AG08395 (cell line): ENCODE results near the gene TRAPPC4.
A peak's percentile ranks its signal among the peaks of the same experiment; 100 is the strongest.
"Not testable (repeated sequence)": the region's sequence is repeated elsewhere in the genome, so short reads cannot be mapped to it uniquely, and the experiment has no call there.

Experiments used
- DNase-seq: peaks from one replicate; pipeline ENCODE4 v3.0.0; 2012; ENCODE audit warnings: mixed read lengths, low spot score

The TRAPPC4 gene

GRCh38 chr11:119018074-119018938 lies at the start of gene TRAPPC4, which contains the start of gene RPS25:
Gene TRAPPC4, plus strand, starts transcription at chr11:119018766. Its CDS starts 30 bp downstream, at chr11:119018796.
Gene RPS25, minus strand, starts transcription at chr11:119018343. Its CDS starts 59 bp downstream, at chr11:119018284.
- DNase-seq = peak; percentile 96

DNA sequence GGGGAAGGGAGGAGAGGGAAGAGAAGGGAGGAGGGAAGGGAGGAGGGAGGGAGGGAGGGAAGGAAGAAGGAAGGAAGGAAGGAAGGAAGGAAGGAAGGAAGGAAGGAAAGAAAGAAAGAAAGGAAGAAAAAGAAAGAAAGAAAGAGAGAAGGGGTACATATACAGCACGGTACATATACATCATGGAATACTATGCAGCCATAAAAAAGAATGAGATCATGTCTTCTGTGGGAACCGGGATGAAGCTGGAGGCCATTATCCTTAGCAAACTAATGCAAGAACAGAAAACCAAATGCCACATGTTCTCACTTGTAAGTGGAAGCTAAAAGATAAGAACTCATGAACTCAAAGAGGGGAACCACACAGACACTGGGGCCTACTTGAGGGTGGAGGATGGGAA lies 49.1 kb upstream of the TRAPPC4 start:
- not testable (repeated sequence) for DNase-seq

DNA sequence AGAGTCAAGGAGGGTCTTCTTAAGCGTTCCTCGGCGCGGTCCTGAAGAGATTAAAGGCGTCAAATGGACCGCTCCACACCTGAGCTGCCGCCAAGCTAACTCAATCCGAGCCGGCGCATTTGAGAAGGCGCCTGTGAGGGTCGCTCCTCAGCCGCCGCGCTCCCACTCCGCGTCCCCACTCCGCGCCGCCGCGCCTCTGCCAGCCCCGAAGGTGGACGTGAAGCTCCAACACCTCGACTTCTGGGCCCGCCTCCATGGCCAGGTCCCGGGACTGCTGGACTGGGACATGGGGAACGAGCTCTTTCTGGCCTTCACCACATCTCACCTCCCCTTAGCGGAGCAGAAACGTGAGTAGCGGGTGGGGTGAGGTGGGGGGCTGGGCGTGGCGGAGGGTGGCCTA lies 46.9 kb upstream of the TRAPPC4 start, which contains the start of gene FOXR1:
FOXR1 (plus strand) TSS at position 116 of the 400 bp plus-strand sequence; CDS start at position 287, 171 bp downstream.
- no peak for DNase-seq

DNA sequence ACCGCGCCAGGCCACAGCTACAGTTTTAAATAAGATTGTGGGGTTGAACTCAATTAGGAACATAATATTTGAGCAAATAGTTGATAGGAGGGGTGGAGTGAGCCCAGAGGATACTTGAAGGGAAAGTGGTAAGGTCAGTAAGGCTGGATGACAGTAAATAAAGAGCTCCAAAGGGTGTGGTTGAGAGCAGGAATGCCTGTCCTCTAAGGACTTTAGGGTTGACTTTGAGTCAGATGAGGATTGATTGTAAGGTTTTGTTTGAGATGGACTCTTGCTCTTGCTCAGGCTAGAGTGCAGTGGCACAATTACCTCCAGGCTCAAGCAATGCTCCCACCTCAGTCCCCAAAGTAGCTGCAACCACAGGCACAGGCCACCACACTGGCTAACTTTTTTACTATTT lies 44.6 kb upstream of the TRAPPC4 start:
- DNase-seq = no peak

- no peak for DNase-seq
Observed at GRCh38 chr11:118975771-118976709, 42.5 kb upstream of the TRAPPC4 start.

GRCh38 chr11:118979434-118979833 lies 39.1 kb upstream of the TRAPPC4 start:
- peak; percentile 1 for DNase-seq

GRCh38 chr11:118980191-118980881 lies 38.2 kb upstream of the TRAPPC4 start:
- DNase-seq = peak; percentile 17

DNA sequence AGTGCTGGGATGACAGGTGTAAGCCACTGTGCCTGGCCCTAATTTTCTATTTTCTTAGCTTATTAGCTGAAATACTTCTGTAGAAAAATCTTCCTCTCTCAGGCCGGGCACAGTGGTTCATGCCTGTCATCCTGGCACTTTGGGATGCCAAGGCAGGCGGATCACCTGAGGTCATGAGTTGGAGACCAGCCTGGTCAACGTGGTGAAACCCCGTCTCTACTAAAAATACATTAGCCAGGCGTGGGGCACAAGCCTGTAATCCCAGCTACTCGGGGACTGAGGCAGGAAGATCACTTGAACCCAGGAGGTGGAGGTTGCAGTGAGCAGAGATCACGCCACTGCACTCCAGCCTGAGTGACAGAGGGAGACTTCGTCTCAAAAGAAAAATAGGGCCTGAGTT lies 34.2 kb upstream of the TRAPPC4 start:
- not testable (repeated sequence) for DNase-seq

DNA sequence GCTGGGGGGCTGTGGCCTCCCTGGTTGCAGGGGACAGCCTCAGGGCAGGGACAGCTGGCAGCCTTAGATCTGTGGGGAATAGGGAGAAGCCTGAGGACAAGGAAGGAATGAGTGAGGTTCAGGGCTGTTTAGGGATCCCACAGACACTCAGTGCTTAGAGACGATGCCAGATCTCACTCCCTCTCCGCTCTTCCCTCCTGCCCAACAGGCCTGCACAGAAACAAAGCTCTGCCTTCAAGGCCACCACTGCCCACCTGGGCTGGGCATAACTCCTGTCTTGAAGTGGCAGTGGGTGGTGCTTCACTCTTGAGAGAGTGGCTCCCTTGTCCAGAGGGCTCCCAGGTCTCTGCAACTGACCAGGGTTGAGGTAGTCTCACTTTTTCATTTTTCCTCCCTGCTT lies 33.7 kb upstream of the TRAPPC4 start:
- peak; percentile 2 for DNase-seq

GRCh38 chr11:118988280-118988679 lies 30.3 kb upstream of the TRAPPC4 start:
- DNase-seq = no peak

- DNase-seq = not testable (repeated sequence)
Observed at GRCh38 chr11:118991486-118992038, 27.0 kb upstream of the TRAPPC4 start.

- peak; percentile 58 for DNase-seq
Observed at GRCh38 chr11:118996926-118997626, 21.5 kb upstream of the TRAPPC4 start.

DNA sequence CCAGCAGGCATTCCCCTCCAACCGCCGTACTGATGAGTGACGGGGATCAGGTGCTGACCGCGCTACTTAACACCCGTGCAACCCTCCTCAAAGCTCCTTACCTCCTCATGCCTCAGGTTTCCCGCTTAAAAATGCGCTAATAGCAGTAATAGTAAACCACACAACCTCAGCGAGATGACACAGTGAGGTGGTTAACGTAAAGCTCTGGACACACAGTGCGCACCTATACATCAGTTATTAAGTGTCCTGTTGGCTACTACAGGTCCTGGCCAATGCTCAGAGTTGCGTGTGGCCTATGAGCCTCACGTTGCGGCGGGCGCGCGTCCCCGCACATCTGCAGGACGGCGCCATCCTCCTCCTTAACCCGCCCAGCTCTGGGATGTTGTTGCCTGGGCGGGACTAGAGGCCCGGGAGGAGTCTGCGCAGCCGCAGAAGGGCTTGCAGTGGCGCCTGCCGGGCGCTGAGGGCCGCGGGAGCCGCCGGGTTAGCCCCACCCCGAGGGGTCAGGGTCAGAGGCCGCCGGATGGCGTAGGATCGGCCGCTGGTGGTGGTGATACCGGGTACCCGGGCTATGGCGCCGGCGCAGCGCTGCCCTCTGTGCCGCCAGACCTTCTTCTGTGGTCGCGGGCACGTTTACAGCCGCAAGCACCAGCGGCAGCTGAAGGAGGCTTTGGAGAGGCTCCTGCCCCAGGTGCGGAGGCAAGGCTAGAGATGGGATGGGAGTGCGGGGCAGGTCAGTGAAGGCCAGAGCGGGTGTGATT lies 20.8 kb upstream of the TRAPPC4 start, which contains the start of gene CENATAC:
CENATAC (plus strand) TSS at position 512 of the 761 bp plus-strand sequence; CDS start at position 572, 60 bp downstream.
- DNase-seq = peak; percentile 100

- no peak for DNase-seq
Observed at GRCh38 chr11:118998388-118998717, 20.2 kb upstream of the TRAPPC4 start.

DNA sequence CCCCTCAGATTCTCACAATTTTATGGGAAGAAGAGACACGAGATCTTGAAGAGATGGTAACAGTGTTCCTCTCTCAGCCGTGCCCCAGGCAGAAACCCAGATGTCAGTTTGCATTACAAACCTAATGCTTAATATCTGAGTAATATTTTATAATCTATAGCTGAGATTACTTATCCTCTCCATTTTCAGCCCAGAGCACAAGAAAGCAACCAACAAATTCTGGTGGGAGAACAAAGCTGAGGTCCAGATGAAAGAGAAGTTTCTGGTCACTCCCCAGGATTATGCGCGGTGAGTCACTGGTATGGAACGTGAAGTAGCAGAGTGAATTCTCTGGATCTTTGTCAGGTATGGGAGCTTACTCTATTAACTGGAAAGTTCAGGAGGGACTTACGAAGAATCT lies 19.7 kb upstream of the TRAPPC4 start:
- peak; percentile 51 for DNase-seq

GRCh38 chr11:119000906-119001305 lies 17.7 kb upstream of the TRAPPC4 start:
- no peak for DNase-seq

DNA sequence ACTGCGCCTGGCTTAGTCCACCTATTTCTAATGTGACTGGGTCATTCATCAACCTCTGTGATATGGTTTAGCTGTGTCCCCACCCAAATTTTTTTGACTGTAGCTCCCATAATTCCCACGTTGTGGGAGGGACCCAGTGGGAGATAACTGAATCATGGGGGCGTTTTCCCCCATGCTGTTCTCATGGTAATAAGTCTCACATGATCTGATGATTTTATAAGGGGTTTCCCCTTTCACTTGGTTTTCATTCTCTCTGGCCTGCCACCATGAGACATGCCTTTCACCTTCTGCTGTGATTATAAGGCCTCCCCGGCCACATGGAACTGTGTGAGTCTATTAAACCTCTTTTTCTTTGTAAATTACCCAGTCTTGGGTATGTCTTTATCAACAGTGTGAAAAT lies 11.9 kb upstream of the TRAPPC4 start:
- no peak for DNase-seq

- DNase-seq = no peak
Observed at GRCh38 chr11:119011476-119012053, 7.0 kb upstream of the TRAPPC4 start.

- DNase-seq = no peak
Observed at GRCh38 chr11:119012629-119013170, 5.9 kb upstream of the TRAPPC4 start.
